ENCODE results near the gene TOE1. TPM values are rescaled to one million over a fixed set of nuclear protein-coding genes. Genes with fewer than 3 reads are reported as not detected.

The TOE1 gene
- polyA plus RNA-seq, 1 of the 3 experiments (the other 2 are of a cell fraction): 19.1 TPM

GRCh38 chr1:45337630-45338325 is 2.2 kb upstream of the TOE1 start:
- H3K4me1 ChIP-seq (ENCODE audit: control insufficient read depth in 1 of 2, insufficient read depth in 2 of 2, low read depth in 1 of 2, low read length in 1 of 2): peaks cover 0 to 11% of the 10 kb centered on the region in 2 experiments; a peak in 1 of 4 replicates
- H3F3A ChIP-seq (replicated peaks; ENCODE audit: insufficient read depth): peaks cover 13% of the 10 kb centered on the region
- H3K79me2 ChIP-seq (ENCODE audit: insufficient read depth): peaks cover 37% of the 10 kb centered on the region
- H3K4me2 ChIP-seq: no peak overlapping the region
- no peaks in the 10 kb centered on the region for H3K9me3 ChIP-seq
- no peak for DNase-seq
- H3K27me3 ChIP-seq (ENCODE audit: insufficient read depth): no peaks in the 10 kb centered on the region
- WGBS (ENCODE audit: low lambda C conversion rate): 93% methylated on average over 3 of the region's 3 CpGs
- H3K27ac ChIP-seq (ENCODE audit: low read depth in 2 of 2, low read length in 1 of 2): no peak overlapping the region
- ChIA-PET POLR2A (no interaction called here), CTCF (interaction anchor here (1.2 to 5.7 kb wide), 3 partner anchors 154 to 323 kb away, joined by 3 to 38 read pairs (median 4); partner anchors contain the start of gene TESK2)
- no peak overlapping the region for H3K4me3 ChIP-seq (ENCODE audit: low read depth in 2 of 2, low read length in 1 of 2)
- H3K9me2 ChIP-seq: no peaks in the 10 kb centered on the region
- no peaks in the 10 kb centered on the region for H4K20me1 ChIP-seq (ENCODE audit: insufficient read depth)
- H2AFZ ChIP-seq (ENCODE audit: low read depth): no peak overlapping the region
- H3K36me3 ChIP-seq (replicated peaks in 1 of 2; ENCODE audit: control insufficient read depth in 1 of 2, insufficient read depth in 2 of 2, low read length in 1 of 2): peaks cover 8 to 18% of the 10 kb centered on the region in 2 experiments
- TF ChIP-seq SIN3A (IDR thresholded peaks at IDR 0.05; ENCODE audit: borderline replicate concordance, low read depth, low read length) (no peak), IRF3 (IDR thresholded peaks at IDR 0.05; ENCODE audit: low read depth, low read length) (no peak), CTCF (IDR thresholded peaks at IDR 0.05) (no peak), REST (IDR thresholded peaks at IDR 0.05; ENCODE audit: low read depth, low read length) (no peak), JUND (IDR thresholded peaks at IDR 0.05) (no peak), MXI1 (IDR thresholded peaks at IDR 0.05; ENCODE audit: low read depth, low read length) (no peak), GATA2 (CRISPR knock-in tag; IDR thresholded peaks at IDR 0.05) (no peak), NFIC (IDR thresholded peaks at IDR 0.05; ENCODE audit: borderline replicate concordance) (no peak), MEF2A (IDR thresholded peaks at IDR 0.05; ENCODE audit: borderline replicate concordance, low read depth) (no peak), YY1 (IDR thresholded peaks at IDR 0.05; ENCODE audit: low read depth) (no peak), ELF1 (IDR thresholded peaks at IDR 0.05) (no peak), FOSL2 (IDR thresholded peaks at IDR 0.05; ENCODE audit: borderline replicate concordance, low read depth) (no peak), PBX3 (IDR thresholded peaks at IDR 0.05) (no peak), NRF1 (IDR thresholded peaks at IDR 0.05; ENCODE audit: low read depth, low read length) (no peak), EZH2phosphoT487 (IDR thresholded peaks at IDR 0.05; ENCODE audit: borderline replicate concordance, low read depth) (no peak), RCOR1 (IDR thresholded peaks at IDR 0.05; ENCODE audit: low read length) (no peak), TCF12 (IDR thresholded peaks at IDR 0.05) (no peak), ZBTB33 (IDR thresholded peaks at IDR 0.05; ENCODE audit: borderline replicate concordance, low read depth) (no peak)
- no peak overlapping the region for H3K9ac ChIP-seq

Data from SK-N-SH (cell line).